Frontal cortex (tissue), 4 donors: ENCODE measurements around the gene FALEC. TPM values are rescaled to one million over a fixed set of nuclear protein-coding genes. Genes with fewer than 3 reads are reported as not detected.
"Not testable (repeated sequence)": the region's sequence is repeated elsewhere in the genome, so short reads cannot be mapped to it uniquely, and the experiment has no call there.

ENCODE experiments used
- DNase-seq, 2 donors: peaks; one replicate each; pipeline ENCODE4 v3.0.0; 2012; ENCODE audit warnings: low spot score in 2 of 2
- FAIRE-seq: peaks from 2 replicates; lab custom pipeline; 2012; peaks lifted over from hg19 to GRCh38; lab: Jason Lieb, UNC
- small RNA-seq: library from RNA; depleted of rRNA; stranded (forward); fragments of <200 nt; gene quantifications from one replicate; pipeline ENCODE3, GENCODE V24; 2014
- total RNA-seq: library from RNA; depleted of rRNA; stranded (reverse); fragments of >200 nt; gene quantifications from one replicate; pipeline ENCODE4 v1.2.3, GENCODE V29; 2014
- donor health status: control.
- donor health status: control.
- donor health status: control.

Gene FALEC
- total RNA-seq, 1 donor from 2014 or later, result 0.41 TPM

GRCh38 chr1:150581962-150582361 lies 66.4 kb downstream of the FALEC start:
- FAIRE-seq, DNase-seq: not testable (repeated sequence)

GRCh38 chr1:150582371-150582770 lies 66.8 kb downstream of the FALEC start:
- DNase-seq, result no peak
- no peak for FAIRE-seq

Small RNAs within 50 kb of the gene (small RNA-seq; reads per million reads assigned to genes)
- gene MIR4257, result not detected
- not detected for gene RN7SL473P
- gene RN7SL600P, result not detected

Other genes starting within 250 kb of the FALEC start
- gene APH1A, start 246.7 kb upstream of the FALEC start, total RNA-seq, result 83.2 TPM
- 9.4 TPM for gene C1orf54, start 243.0 kb upstream of the FALEC start, total RNA-seq
- gene CIART, start 233.2 kb upstream of the FALEC start, total RNA-seq, result 2.0 TPM
- gene MRPS21, start 221.9 kb upstream of the FALEC start, total RNA-seq, result 84.0 TPM
- gene PRPF3, start 194.2 kb upstream of the FALEC start, total RNA-seq, result 37.9 TPM
- gene RPRD2, start 151.6 kb upstream of the FALEC start, total RNA-seq, result 15.5 TPM
- gene TARS2, start 28.3 kb upstream of the FALEC start, total RNA-seq, result 22.8 TPM
- 0.41 TPM for gene ECM1, start 7.6 kb upstream of the FALEC start, total RNA-seq
- under 0.01 TPM for gene ADAMTSL4, start 33.7 kb downstream of the FALEC start, total RNA-seq
- gene MCL1, start 63.9 kb downstream of the FALEC start, total RNA-seq, result 110 TPM
- 112 TPM for gene ENSA, start 113.9 kb downstream of the FALEC start, total RNA-seq
- gene GOLPH3L, start 181.4 kb downstream of the FALEC start, total RNA-seq, result 5.3 TPM
- 0.82 TPM for gene HORMAD1, start 205.1 kb downstream of the FALEC start, total RNA-seq